ENCODE measurements around the gene GNAS.

Gene GNAS

DNA sequence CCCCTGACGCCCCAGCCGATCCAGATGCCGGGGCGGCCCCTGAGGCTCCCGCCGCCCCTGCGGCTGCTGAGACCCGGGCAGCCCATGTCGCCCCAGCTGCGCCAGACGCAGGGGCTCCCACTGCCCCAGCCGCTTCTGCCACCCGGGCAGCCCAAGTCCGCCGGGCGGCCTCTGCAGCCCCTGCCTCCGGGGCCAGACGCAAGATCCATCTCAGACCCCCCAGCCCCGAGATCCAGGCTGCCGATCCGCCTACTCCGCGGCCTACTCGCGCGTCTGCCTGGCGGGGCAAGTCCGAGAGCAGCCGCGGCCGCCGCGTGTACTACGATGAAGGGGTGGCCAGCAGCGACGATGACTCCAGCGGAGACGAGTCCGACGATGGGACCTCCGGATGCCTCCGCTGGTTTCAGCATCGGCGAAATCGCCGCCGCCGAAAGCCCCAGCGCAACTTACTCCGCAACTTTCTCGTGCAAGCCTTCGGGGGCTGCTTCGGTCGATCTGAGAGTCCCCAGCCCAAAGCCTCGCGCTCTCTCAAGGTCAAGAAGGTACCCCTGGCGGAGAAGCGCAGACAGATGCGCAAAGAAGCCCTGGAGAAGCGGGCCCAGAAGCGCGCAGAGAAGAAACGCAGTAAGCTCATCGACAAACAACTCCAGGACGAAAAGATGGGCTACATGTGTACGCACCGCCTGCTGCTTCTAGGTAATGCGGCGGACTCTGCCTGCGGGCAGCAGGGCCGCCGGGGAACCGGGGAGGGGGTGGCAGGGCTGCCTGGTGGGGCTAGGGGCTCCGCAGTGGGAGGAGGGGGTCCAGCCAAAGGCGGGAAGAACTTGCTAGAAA is 2.3 kb downstream of the GNAS start:
- TF ChIP-seq, protein P1, sequence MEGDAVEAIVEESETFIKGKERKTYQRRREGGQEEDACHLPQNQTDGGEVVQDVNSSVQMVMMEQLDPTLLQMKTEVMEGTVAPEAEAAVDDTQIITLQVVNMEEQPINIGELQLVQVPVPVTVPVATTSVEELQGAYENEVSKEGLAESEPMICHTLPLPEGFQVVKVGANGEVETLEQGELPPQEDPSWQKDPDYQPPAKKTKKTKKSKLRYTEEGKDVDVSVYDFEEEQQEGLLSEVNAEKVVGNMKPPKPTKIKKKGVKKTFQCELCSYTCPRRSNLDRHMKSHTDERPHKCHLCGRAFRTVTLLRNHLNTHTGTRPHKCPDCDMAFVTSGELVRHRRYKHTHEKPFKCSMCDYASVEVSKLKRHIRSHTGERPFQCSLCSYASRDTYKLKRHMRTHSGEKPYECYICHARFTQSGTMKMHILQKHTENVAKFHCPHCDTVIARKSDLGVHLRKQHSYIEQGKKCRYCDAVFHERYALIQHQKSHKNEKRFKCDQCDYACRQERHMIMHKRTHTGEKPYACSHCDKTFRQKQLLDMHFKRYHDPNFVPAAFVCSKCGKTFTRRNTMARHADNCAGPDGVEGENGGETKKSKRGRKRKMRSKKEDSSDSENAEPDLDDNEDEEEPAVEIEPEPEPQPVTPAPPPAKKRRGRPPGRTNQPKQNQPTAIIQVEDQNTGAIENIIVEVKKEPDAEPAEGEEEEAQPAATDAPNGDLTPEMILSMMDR (IDR thresholded peaks at IDR 0.05; ENCODE audit: low read depth, low read length), result no peak

DNA sequence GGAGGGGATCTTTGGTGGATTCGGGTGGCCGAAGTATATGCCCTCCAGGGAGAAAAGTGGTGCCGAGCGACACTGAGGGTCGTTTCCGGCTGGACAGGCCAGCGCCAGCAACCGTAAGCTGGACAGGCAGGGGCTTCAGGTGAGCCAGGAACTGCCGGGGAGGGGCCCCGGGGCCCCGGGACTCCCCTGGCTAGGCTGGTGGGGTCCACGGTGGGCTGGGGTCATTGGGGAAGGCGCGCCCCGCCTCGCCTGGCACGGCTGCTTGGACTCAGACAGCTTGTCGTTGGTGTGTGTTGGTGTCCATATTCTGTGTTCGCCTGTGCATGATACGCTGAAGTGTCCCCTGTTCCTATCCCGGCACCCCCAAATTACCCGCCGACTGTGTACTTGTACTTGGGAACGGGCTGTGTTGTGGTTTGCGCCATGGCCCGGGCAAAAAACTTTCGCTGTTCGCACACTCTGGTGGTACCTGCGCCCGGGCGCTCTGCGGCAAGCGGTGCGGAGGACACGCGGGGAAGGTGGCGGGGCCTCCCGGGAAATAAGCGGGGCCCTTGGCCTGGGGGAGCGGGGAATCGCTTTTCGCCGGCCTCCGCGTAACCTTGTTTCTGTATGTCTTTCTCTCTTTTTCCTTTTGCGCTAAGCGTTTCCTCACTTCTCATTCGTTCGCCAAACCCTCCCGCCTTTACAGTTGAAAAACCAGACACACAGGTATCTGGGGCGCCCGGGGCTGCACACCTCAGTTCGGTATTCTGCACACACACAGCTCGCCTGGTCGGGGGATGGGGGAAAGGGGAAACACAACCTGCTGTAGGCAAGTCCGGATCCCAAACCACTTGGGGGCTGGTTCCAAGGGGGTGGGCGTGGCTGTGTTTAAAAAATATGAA is 3.2 kb downstream of the GNAS start:
- no peak for DNase-seq (ENCODE audit: extremely low read depth, low read depth)

More for the DNA sequence above, 2.3 kb downstream of the GNAS start:
- no peak for DNase-seq (ENCODE audit: extremely low read depth, low read depth)

DNA sequence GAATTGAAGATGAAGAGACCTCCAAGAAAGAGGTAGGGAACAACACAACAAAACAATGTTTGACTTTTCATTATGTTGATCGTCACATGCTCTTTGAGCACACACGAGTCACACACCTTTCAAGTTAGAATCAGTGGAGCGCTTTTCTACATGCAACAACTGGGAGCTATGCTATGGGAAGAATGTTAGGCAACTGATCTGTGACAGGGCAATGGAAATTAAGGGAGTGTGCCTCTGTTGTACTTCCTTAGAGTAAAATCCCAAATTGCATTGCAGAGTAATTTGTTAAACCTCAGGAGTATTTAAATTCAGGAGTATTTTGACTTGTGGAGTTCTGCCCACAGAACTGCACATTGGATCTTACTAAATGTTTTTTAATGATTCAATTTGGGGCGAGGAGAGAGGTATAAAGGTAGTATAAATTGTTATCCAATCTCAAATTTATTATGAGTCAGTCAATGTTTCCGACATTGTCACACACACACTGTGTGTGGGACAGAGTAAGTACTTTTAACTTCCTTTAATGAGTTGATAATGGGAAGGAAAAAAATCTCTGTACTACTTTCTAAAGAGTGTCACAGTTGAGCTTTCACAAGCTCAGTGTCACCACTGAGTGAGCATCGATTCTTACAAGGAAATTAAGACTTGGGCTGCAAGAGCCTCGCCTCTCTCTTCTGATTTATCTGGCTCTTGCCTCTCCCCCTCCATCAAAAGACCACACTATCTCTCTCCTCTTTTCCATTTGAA is 10.7 kb downstream of the GNAS start:
- TF ChIP-seq, protein P1 (IDR thresholded peaks at IDR 0.05; ENCODE audit: low read depth, low read length), result no peak
- no peak for DNase-seq (ENCODE audit: extremely low read depth, low read depth)

More for the DNA sequence above, 3.2 kb downstream of the GNAS start:
- TF ChIP-seq, protein P1 (IDR thresholded peaks at IDR 0.05; ENCODE audit: low read depth, low read length), result no peak

DNA sequence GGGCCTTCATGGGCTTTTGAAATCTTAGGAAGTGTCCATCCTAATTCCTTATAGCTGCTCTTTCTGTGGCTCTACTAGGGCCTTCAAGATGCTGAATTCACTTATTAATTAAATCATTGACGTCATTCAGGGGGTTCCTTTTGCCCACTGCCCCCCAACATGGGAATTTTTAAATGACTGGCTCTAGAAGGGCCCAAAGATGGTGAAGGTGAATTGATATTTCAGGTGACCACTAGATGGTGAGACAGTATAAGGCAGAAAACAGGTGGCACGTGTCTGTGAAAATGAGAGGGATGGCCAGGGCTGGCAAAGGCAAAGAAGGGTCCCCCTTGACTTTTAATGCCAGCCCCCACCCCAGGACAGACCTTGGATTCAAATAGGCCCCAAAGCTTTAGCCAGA is 11.8 kb downstream of the GNAS start:
- TF ChIP-seq, protein P1 (IDR thresholded peaks at IDR 0.05; ENCODE audit: low read depth, low read length), result no peak
- DNase-seq (ENCODE audit: extremely low read depth, low read depth), result no peak

DNA sequence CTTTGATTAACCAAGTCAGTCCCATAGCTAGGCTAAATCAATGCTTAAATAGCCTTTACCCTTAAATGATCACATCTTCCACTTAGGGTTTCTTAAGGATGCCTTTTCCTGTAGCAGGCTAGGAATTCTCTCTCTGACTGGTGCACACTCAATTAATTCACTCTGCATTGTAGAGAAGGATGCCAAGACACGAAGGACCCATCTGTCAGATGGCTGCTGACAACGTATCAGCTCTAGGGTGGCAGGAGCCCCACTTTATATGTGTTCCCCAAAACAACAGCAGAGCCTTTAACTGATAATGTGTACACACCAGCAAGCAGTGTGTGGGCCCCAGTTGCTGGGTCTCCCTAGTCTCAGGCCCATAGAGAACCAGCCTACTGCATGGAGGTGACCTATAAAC is 13.3 kb downstream of the GNAS start:
- TF ChIP-seq, protein P1 (IDR thresholded peaks at IDR 0.05; ENCODE audit: low read depth, low read length), result no peak
- DNase-seq (ENCODE audit: extremely low read depth, low read depth), result no peak

DNA sequence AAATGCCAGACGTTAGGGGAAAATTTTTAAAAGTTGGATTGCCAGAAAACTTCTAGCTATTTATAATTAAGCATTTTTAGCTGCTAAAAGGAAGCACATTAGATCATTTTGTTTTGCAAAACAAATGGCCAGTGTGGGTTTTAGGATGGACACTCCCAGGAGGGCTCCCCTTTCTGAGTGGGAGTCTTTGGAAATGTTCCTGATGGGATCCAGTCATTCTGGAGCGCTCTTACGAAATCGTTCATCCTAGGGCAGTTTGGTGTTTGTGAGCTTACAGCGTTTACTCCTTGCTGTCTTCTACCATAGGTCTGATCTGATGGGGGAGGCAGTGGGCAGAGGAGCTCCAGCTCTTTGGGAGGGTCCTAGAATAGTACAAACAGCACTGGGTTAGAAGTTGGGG is 14.7 kb downstream of the GNAS start:
- TF ChIP-seq, protein P1 (IDR thresholded peaks at IDR 0.05; ENCODE audit: low read depth, low read length), result no peak
- DNase-seq (ENCODE audit: extremely low read depth, low read depth), result no peak

Data from AG09319 (cell line).